OCI-LY3 (cell line): ENCODE measurements around the gene DNM1.

Experiments
- H2AFZ ChIP-seq: fragments of 200-600, 300-600 bp; shearing (Covaris generic); 2 replicates; pipeline ENCODE4 v1.6.0; 2014; ENCODE audit warnings: antibody characterized with exemption, low read depth, low read length
- H3K27ac ChIP-seq: fragments of 200-600, 300-600 bp; sonication (generic); 2 replicates; pipeline ENCODE4 v1.5.1; 2014; ENCODE audit warnings: mild to moderate bottlenecking, low read length, moderate library complexity, mixed read lengths
- H3K27me3 ChIP-seq: fragments of 200-600, 300-600 bp; sonication (generic); 2 replicates; pipeline ENCODE4 v1.6.1; 2014; ENCODE audit warnings: low read depth, low read length, mixed read lengths
- H3K36me3 ChIP-seq: fragments of 200-600, 300-600 bp; sonication (generic); replicated peaks from 2 replicates; pipeline ENCODE3; 2014; ENCODE audit warnings: low read depth, low read length, mixed read lengths
- H3K4me1 ChIP-seq: fragments of 300-600, 200-600 bp; sonication (generic); 2 replicates; pipeline ENCODE4 v1.6.1; 2014; ENCODE audit warnings: low read length, mixed read lengths
- H3K4me2 ChIP-seq: fragments of 200-600, 300-600 bp; sonication (generic); 2 replicates; pipeline ENCODE4 v1.6.1; 2014; ENCODE audit warnings: low read length, mixed read lengths
- H3K4me3 ChIP-seq: fragments of 300-600, 200-600 bp; sonication (generic); 2 replicates; pipeline ENCODE4 v1.5.1; 2014; ENCODE audit warnings: antibody characterized with exemption, mild to moderate bottlenecking, low read length, moderate library complexity
- H3K79me2 ChIP-seq: fragments of 300-600, 200-600 bp; shearing (Covaris generic); 2 replicates; pipeline ENCODE4 v1.6.1; 2014; ENCODE audit warnings: mild to moderate bottlenecking, low read length, mixed read lengths
- H3K9ac ChIP-seq: fragments of 300-600, 200-600 bp; shearing (Covaris generic); 2 replicates; pipeline ENCODE4 v1.6.0; 2014; ENCODE audit warnings: mild to moderate bottlenecking, low read length, moderate library complexity
- H3K9me3 ChIP-seq: fragments of 200-600, 300-600 bp; shearing (Covaris generic); 2 replicates; pipeline ENCODE4 v1.6.1; 2014; ENCODE audit warnings: low read length, mixed read lengths; ENCODE audit not compliant: insufficient read depth
- H4K20me1 ChIP-seq: fragments of 200-600, 300-600 bp; sonication (generic); 2 replicates; pipeline ENCODE4 v1.6.1; 2016; ENCODE audit warnings: low read length, mixed read lengths; ENCODE audit not compliant: insufficient read depth
- EZH2phosphoT487 ChIP-seq: fragments of 200-600 bp; shearing (Covaris generic); IDR thresholded peaks from 2 replicates; pipeline ENCODE4 v1.6.1; 2018; ENCODE audit warnings: antibody characterized with exemption, mixed run types, low read depth
- TF ChIP-seq, protein P1 (sequence below): fragments of 200-600, 300-600 bp; sonication (generic); IDR thresholded peaks from 2 replicates; pipeline ENCODE4 v1.5.1; 2014; ENCODE audit warnings: antibody characterized with exemption, low read length, low read depth

DNM1 gene

DNA sequence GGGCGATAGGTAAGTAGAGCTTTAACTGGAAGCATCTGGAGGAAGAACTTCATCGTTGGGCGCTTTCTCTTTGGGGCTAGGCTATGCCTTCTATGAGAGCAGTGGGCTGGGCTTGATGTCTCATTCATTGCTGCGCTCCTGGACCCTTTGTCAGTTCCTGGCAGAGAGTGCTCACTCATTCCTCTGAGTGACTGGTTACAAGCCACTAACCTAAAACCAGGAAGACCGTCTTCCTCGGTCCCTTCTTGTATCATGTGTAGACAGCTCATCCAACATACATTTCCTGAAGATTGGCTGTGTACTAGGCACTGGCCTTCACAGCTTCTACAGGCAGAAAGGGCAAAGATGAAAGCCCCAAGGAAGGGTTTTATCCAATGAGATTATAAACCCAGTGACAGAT lies 79.3 kb downstream of the DNM1 start:
- Histone ChIP-seq H3K79me2 (no peaks in the 10 kb centered on the region), H3K4me1 (no peaks in the 10 kb centered on the region), H3K27ac (no peak overlapping the region), H3K36me3 (no peaks in the 10 kb centered on the region), H3K4me2 (no peak overlapping the region), H3K4me3 (no peak overlapping the region), H3K9me3 (no peaks in the 10 kb centered on the region), H3K9ac (no peak overlapping the region), H2AFZ (no peak overlapping the region), H4K20me1 (no peaks in the 10 kb centered on the region), H3K27me3 (no peaks in the 10 kb centered on the region)
- TF ChIP-seq, protein P1, sequence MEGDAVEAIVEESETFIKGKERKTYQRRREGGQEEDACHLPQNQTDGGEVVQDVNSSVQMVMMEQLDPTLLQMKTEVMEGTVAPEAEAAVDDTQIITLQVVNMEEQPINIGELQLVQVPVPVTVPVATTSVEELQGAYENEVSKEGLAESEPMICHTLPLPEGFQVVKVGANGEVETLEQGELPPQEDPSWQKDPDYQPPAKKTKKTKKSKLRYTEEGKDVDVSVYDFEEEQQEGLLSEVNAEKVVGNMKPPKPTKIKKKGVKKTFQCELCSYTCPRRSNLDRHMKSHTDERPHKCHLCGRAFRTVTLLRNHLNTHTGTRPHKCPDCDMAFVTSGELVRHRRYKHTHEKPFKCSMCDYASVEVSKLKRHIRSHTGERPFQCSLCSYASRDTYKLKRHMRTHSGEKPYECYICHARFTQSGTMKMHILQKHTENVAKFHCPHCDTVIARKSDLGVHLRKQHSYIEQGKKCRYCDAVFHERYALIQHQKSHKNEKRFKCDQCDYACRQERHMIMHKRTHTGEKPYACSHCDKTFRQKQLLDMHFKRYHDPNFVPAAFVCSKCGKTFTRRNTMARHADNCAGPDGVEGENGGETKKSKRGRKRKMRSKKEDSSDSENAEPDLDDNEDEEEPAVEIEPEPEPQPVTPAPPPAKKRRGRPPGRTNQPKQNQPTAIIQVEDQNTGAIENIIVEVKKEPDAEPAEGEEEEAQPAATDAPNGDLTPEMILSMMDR, result no peak
- TF ChIP-seq EZH2phosphoT487, result no peak

DNA sequence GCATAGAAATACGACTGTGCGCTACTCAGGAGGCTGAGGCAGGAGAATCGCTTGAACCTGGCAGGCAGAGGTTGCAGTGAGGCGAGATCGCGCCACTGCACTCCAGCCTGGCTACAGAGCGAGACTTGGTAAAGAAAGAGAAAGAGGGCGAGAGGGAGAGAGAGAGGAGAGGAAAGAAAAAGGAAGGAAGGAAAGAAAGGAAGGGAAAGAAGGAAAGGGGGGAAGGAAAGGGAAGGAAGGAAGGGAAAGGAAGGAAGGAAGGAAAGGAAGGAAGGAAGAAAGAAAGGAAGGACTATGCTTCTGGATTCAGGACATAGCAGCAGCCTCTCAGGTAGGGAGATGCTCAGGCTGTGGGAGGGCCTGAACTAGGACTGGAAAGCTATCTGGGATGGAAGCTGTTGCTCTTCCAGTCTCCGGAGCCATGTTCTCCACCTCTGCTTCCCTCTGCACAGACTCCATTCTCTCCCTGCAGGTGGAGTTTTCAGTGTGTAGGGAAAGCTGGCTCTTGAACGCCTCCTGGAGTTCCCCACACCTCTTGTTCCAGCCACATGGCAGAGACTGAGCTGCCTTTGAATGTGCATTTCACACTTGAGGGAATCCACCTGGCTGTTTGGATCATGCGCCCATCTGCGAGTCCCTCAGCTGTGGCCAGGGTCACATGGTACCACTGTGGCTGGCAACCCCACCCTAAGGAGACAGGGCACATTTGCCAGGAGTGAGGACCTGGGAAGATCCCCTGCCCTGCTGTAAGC lies 82.0 kb downstream of the DNM1 start:
- H3K27me3 ChIP-seq, result no peaks in the 10 kb centered on the region
- H3K9ac ChIP-seq, result no peak overlapping the region
- H3K27ac ChIP-seq, result no peak overlapping the region
- no peaks in the 10 kb centered on the region for H4K20me1 ChIP-seq
- H3K4me2 ChIP-seq, result no peak overlapping the region
- no peak overlapping the region for H2AFZ ChIP-seq
- no peaks in the 10 kb centered on the region for H3K79me2 ChIP-seq
- no peaks in the 10 kb centered on the region for H3K36me3 ChIP-seq
- H3K4me3 ChIP-seq, result no peak overlapping the region
- no peak for TF ChIP-seq EZH2phosphoT487
- TF ChIP-seq, protein P1, result no peak
- no peaks in the 10 kb centered on the region for H3K9me3 ChIP-seq
- no peaks in the 10 kb centered on the region for H3K4me1 ChIP-seq

GRCh38 chr9:128286440-128286839 lies 83.3 kb downstream of the DNM1 start:
- no peaks in the 10 kb centered on the region for H3K36me3 ChIP-seq
- no peak overlapping the region for H3K27ac ChIP-seq
- H3K79me2 ChIP-seq, result no peaks in the 10 kb centered on the region
- no peak overlapping the region for H3K9ac ChIP-seq
- H2AFZ ChIP-seq, result no peak overlapping the region
- no peaks in the 10 kb centered on the region for H3K9me3 ChIP-seq
- H3K4me1 ChIP-seq, result no peaks in the 10 kb centered on the region
- no peak for TF ChIP-seq EZH2phosphoT487
- TF ChIP-seq, protein P1, result no peak
- no peaks in the 10 kb centered on the region for H4K20me1 ChIP-seq
- no peaks in the 10 kb centered on the region for H3K27me3 ChIP-seq
- no peak overlapping the region for H3K4me2 ChIP-seq
- no peak overlapping the region for H3K4me3 ChIP-seq

DNA sequence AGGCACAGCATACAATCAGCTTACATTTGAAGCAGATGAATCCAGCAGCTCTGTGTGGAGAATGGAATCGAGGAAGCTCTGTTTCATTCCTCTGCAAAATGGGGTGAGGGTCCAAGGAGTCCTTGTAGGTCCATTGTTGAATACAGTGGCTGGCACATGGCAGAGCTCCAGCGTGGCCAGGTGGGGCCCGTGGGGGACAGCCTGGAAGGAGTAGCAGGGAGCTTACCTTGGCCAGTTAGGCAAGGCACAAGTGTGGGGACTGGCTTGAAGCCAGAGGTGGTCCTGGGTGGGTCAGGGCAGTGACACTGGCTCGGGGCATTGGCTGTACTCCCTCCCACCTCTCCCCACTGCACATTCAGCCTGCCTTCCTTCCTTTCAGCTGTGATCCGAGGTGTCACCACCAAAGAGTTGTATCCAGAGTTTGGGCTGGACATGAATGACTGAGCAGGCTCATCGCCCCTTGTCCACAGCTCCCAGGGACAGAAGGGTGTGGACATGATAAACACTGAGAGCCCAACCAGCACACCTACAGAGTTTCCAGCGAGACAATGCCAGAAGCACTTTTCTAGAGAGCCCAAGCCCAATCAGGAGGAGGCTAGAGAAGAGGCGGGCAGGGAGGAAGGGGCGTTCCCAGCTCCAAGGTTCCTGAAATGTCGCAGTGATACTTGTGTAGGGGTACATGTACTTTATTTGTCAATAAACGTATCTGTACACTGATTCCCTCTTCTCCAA lies 85.3 kb downstream of the DNM1 start:
- H2AFZ ChIP-seq, result no peak overlapping the region

More for the DNA sequence above, 85.3 kb downstream of the DNM1 start:
- Histone ChIP-seq H3K36me3 (no peaks in the 10 kb centered on the region), H3K79me2 (no peaks in the 10 kb centered on the region), H3K27me3 (no peaks in the 10 kb centered on the region), H3K4me1 (no peaks in the 10 kb centered on the region), H3K27ac (no peak overlapping the region), H4K20me1 (no peaks in the 10 kb centered on the region), H3K9me3 (no peaks in the 10 kb centered on the region), H3K4me3 (no peak overlapping the region), H3K9ac (no peak overlapping the region), H3K4me2 (no peak overlapping the region)
- TF ChIP-seq, protein P1, result no peak
- no peak for TF ChIP-seq EZH2phosphoT487
